Measurements from ENCODE around the gene CELSR2.

The CELSR2 gene

GRCh38 chr1:109273570-109274288, 24.4 kb downstream of the CELSR2 start:
- H3K9ac ChIP-seq (ENCODE audit: low read length), result no peak overlapping the region
- no peaks in the 10 kb centered on the region for H4K20me1 ChIP-seq (ENCODE audit: insufficient read depth, low read length)
- no peaks in the 10 kb centered on the region for H3K9me2 ChIP-seq (replicated peaks; ENCODE audit: insufficient read depth, low read length)
- no peak overlapping the region for H3K4me3 ChIP-seq (ENCODE audit: low read length)
- H3K27me3 ChIP-seq (replicated peaks; ENCODE audit: insufficient read depth, low read length), result no peaks in the 10 kb centered on the region
- H3K4me1 ChIP-seq (ENCODE audit: low read length), result peaks cover 9% of the 10 kb centered on the region
- H3K27ac ChIP-seq (ENCODE audit: low read length), result no peak overlapping the region
- no peak overlapping the region for H3K4me2 ChIP-seq (ENCODE audit: low read depth, low read length)
- 0 out of 2 replicates have a peak, but pooled peaks cover 2% of the 10 kb centered on the region for H3F3A ChIP-seq (ENCODE audit: insufficient read depth, low read length)
- no peaks in the 10 kb centered on the region for H3K36me3 ChIP-seq (replicated peaks; ENCODE audit: insufficient read depth, low read length)
- H2AFZ ChIP-seq (ENCODE audit: low read length), result no peak overlapping the region
- TF ChIP-seq EZH2 (optimal IDR thresholded peaks at IDR 0.05; ENCODE audit: low read depth, low read length), result no peak
- TF ChIP-seq, protein P1, sequence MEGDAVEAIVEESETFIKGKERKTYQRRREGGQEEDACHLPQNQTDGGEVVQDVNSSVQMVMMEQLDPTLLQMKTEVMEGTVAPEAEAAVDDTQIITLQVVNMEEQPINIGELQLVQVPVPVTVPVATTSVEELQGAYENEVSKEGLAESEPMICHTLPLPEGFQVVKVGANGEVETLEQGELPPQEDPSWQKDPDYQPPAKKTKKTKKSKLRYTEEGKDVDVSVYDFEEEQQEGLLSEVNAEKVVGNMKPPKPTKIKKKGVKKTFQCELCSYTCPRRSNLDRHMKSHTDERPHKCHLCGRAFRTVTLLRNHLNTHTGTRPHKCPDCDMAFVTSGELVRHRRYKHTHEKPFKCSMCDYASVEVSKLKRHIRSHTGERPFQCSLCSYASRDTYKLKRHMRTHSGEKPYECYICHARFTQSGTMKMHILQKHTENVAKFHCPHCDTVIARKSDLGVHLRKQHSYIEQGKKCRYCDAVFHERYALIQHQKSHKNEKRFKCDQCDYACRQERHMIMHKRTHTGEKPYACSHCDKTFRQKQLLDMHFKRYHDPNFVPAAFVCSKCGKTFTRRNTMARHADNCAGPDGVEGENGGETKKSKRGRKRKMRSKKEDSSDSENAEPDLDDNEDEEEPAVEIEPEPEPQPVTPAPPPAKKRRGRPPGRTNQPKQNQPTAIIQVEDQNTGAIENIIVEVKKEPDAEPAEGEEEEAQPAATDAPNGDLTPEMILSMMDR (IDR thresholded peaks at IDR 0.05; ENCODE audit: low read length), result no peak
- TF ChIP-seq EZH2phosphoT487 (IDR thresholded peaks at IDR 0.05; ENCODE audit: low read length), result no peak
- no peaks in the 10 kb centered on the region for H3K79me2 ChIP-seq (ENCODE audit: low read length)
- no peaks in the 10 kb centered on the region for H3K9me3 ChIP-seq (replicated peaks; ENCODE audit: insufficient read depth, low read length)
- no peak for DNase-seq

- Histone ChIP-seq H3F3A (ENCODE audit: insufficient read depth, low read length) (0 out of 2 replicates have a peak, but pooled peaks cover 2% of the 10 kb centered on the region), H3K27me3 (replicated peaks; ENCODE audit: insufficient read depth, low read length) (no peaks in the 10 kb centered on the region), H3K4me2 (ENCODE audit: low read depth, low read length) (no peak overlapping the region), H3K27ac (ENCODE audit: low read length) (no peak overlapping the region), H3K36me3 (replicated peaks; ENCODE audit: insufficient read depth, low read length) (no peaks in the 10 kb centered on the region), H3K9ac (ENCODE audit: low read length) (no peak overlapping the region), H3K4me3 (ENCODE audit: low read length) (no peak overlapping the region), H3K4me1 (ENCODE audit: low read length) (peaks cover 9% of the 10 kb centered on the region), H4K20me1 (ENCODE audit: insufficient read depth, low read length) (no peaks in the 10 kb centered on the region), H3K9me3 (replicated peaks; ENCODE audit: insufficient read depth, low read length) (no peaks in the 10 kb centered on the region), H3K9me2 (replicated peaks; ENCODE audit: insufficient read depth, low read length) (no peaks in the 10 kb centered on the region), H3K79me2 (ENCODE audit: low read length) (no peaks in the 10 kb centered on the region), H2AFZ (ENCODE audit: low read length) (no peak overlapping the region)
- DNase-seq, result no peak
- TF ChIP-seq EZH2 (optimal IDR thresholded peaks at IDR 0.05; ENCODE audit: low read depth, low read length) (no peak), EZH2phosphoT487 (IDR thresholded peaks at IDR 0.05; ENCODE audit: low read length) (no peak)
- TF ChIP-seq, protein P1 (IDR thresholded peaks at IDR 0.05; ENCODE audit: low read length), result no peak
Observed at GRCh38 chr1:109274533-109275476, 25.5 kb downstream of the CELSR2 start.

- no peaks in the 10 kb centered on the region for H3K36me3 ChIP-seq (replicated peaks; ENCODE audit: insufficient read depth, low read length)
- H3K27me3 ChIP-seq (replicated peaks; ENCODE audit: insufficient read depth, low read length), result no peaks in the 10 kb centered on the region
- TF ChIP-seq EZH2 (optimal IDR thresholded peaks at IDR 0.05; ENCODE audit: low read depth, low read length) (no peak), EZH2phosphoT487 (IDR thresholded peaks at IDR 0.05; ENCODE audit: low read length) (no peak)
- TF ChIP-seq, protein P1 (IDR thresholded peaks at IDR 0.05; ENCODE audit: low read length), result no peak
- H3K4me1 ChIP-seq (ENCODE audit: low read length), result peaks cover 9% of the 10 kb centered on the region
- DNase-seq, result no peak
- H3K9ac ChIP-seq (ENCODE audit: low read length), result no peak overlapping the region
- H3K9me3 ChIP-seq (replicated peaks; ENCODE audit: insufficient read depth, low read length), result no peaks in the 10 kb centered on the region
- no peaks in the 10 kb centered on the region for H3K9me2 ChIP-seq (replicated peaks; ENCODE audit: insufficient read depth, low read length)
- no peaks in the 10 kb centered on the region for H3K79me2 ChIP-seq (ENCODE audit: low read length)
- no peak overlapping the region for H3K27ac ChIP-seq (ENCODE audit: low read length)
- no peaks in the 10 kb centered on the region for H4K20me1 ChIP-seq (ENCODE audit: insufficient read depth, low read length)
- no peak overlapping the region for H3K4me3 ChIP-seq (ENCODE audit: low read length)
- no peak overlapping the region for H2AFZ ChIP-seq (ENCODE audit: low read length)
- H3F3A ChIP-seq (ENCODE audit: insufficient read depth, low read length), result 0 out of 2 replicates have a peak, but pooled peaks cover 2% of the 10 kb centered on the region
- no peak overlapping the region for H3K4me2 ChIP-seq (ENCODE audit: low read depth, low read length)
Observed at GRCh38 chr1:109275706-109276345, 26.5 kb downstream of the CELSR2 start.
